ENCODE measurements around the gene FGFR2. TPM values are rescaled to one million over a fixed set of nuclear protein-coding genes. Genes with fewer than 3 reads are reported as not detected.

Gene FGFR2
- total RNA-seq, 1 experiment from 2014 or later: 323 TPM

GRCh38 chr10:121466424-121466823 is 131.8 kb downstream of the FGFR2 start:
- in situ Hi-C loops (cut with HindIII; ENCODE audit: low sequenced_read_pairs): no loop called here
- no peak for DNase-seq (ENCODE audit: low spot score)

- in situ Hi-C loops (cut with HindIII; ENCODE audit: low sequenced_read_pairs): no loop called here
- no peak for DNase-seq (ENCODE audit: low spot score)
Observed at GRCh38 chr10:121465215-121465614, 133.0 kb downstream of the FGFR2 start.

- no peak for DNase-seq (ENCODE audit: low spot score)
- in situ Hi-C loops (cut with HindIII; ENCODE audit: low sequenced_read_pairs): no loop called here
Observed at GRCh38 chr10:121464517-121464916, 133.7 kb downstream of the FGFR2 start.

- DNase-seq (ENCODE audit: low spot score): no peak
- in situ Hi-C loops (cut with HindIII; ENCODE audit: low sequenced_read_pairs): no loop called here
Observed at GRCh38 chr10:121462955-121463354, 135.3 kb downstream of the FGFR2 start.

GRCh38 chr10:121462281-121462680 is 136.0 kb downstream of the FGFR2 start:
- in situ Hi-C loops (cut with HindIII; ENCODE audit: low sequenced_read_pairs): no loop called here

GRCh38 chr10:121461307-121461706 is 136.9 kb downstream of the FGFR2 start:
- no peak for DNase-seq (ENCODE audit: low spot score)
- in situ Hi-C loops (cut with HindIII; ENCODE audit: low sequenced_read_pairs): no loop called here

More at GRCh38 chr10:121462281-121462680, 136.0 kb downstream of the FGFR2 start:
- no peak for DNase-seq (ENCODE audit: low spot score)

- DNase-seq (ENCODE audit: low spot score): no peak
- in situ Hi-C loops (cut with HindIII; ENCODE audit: low sequenced_read_pairs): no loop called here
Observed at GRCh38 chr10:121460733-121461132, 137.5 kb downstream of the FGFR2 start.

- in situ Hi-C loops (cut with HindIII; ENCODE audit: low sequenced_read_pairs): no loop called here
- no peak for DNase-seq (ENCODE audit: low spot score)
Observed at GRCh38 chr10:121459622-121460453, 138.4 kb downstream of the FGFR2 start.

GRCh38 chr10:121459279-121459621 is 139.0 kb downstream of the FGFR2 start:
- no peak for DNase-seq (ENCODE audit: low spot score)
- in situ Hi-C loops (cut with HindIII; ENCODE audit: low sequenced_read_pairs): no loop called here

GRCh38 chr10:121457729-121458128 is 140.5 kb downstream of the FGFR2 start:
- in situ Hi-C loops (cut with HindIII; ENCODE audit: low sequenced_read_pairs): no loop called here
- DNase-seq (ENCODE audit: low spot score): no peak

- in situ Hi-C loops (cut with HindIII; ENCODE audit: low sequenced_read_pairs): no loop called here
- DNase-seq (ENCODE audit: low spot score): no peak
Observed at GRCh38 chr10:121455377-121455776, 142.9 kb downstream of the FGFR2 start.

GRCh38 chr10:121454781-121455180 is 143.5 kb downstream of the FGFR2 start:
- in situ Hi-C loops (cut with HindIII; ENCODE audit: low sequenced_read_pairs): no loop called here
- no peak for DNase-seq (ENCODE audit: low spot score)

GRCh38 chr10:121453160-121453559 is 145.1 kb downstream of the FGFR2 start:
- in situ Hi-C loops (cut with HindIII; ENCODE audit: low sequenced_read_pairs): no loop called here
- no peak for DNase-seq (ENCODE audit: low spot score)

GRCh38 chr10:121452581-121452980 is 145.7 kb downstream of the FGFR2 start:
- DNase-seq (ENCODE audit: low spot score): no peak
- in situ Hi-C loops (cut with HindIII; ENCODE audit: low sequenced_read_pairs): no loop called here

GRCh38 chr10:121450247-121450646 is 148.0 kb downstream of the FGFR2 start:
- no peak for DNase-seq (ENCODE audit: low spot score)
- in situ Hi-C loops (cut with HindIII; ENCODE audit: low sequenced_read_pairs): no loop called here

- no peak for DNase-seq (ENCODE audit: low spot score)
- in situ Hi-C loops (cut with HindIII; ENCODE audit: low sequenced_read_pairs): no loop called here
Observed at GRCh38 chr10:121449482-121449924, 148.7 kb downstream of the FGFR2 start.

- in situ Hi-C loops (cut with HindIII; ENCODE audit: low sequenced_read_pairs): no loop called here
- DNase-seq (ENCODE audit: low spot score): no peak
Observed at GRCh38 chr10:121448766-121449421, 149.3 kb downstream of the FGFR2 start.

- in situ Hi-C loops (cut with HindIII; ENCODE audit: low sequenced_read_pairs): no loop called here
- peak; percentile 33 for DNase-seq (ENCODE audit: low spot score)
Observed at GRCh38 chr10:121444520-121445165, 153.6 kb downstream of the FGFR2 start.

- no peak for DNase-seq (ENCODE audit: low spot score)
- in situ Hi-C loops (cut with HindIII; ENCODE audit: low sequenced_read_pairs): no loop called here
Observed at GRCh38 chr10:121442086-121442935, 155.9 kb downstream of the FGFR2 start.

Data from G401 (cell line).